Measurements from ENCODE around the gene APCDD1L.

Gene APCDD1L

DNA sequence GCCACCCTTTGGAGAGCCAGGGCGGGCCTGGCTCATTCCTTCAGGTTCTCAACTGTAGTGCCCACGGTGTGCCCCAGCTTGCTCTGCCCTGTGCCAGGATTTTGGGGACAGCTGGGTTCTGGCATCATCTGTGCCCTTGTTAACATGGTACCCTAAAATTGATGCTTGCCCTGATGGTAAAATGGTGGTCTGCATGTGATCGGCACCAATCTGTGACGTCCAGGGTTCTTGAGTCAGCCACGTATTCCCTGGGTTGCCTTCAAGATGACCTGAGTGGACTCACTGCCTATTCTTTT lies 31.2 kb upstream of the APCDD1L start:
- Mint-ChIP-seq H3K36me3 (ENCODE audit: low read depth) (no peaks in the 10 kb centered on the region), H3K9me3 (peaks cover 7% of the 10 kb centered on the region), H3K27me3 (ENCODE audit: low read depth, poor library complexity) (peaks cover 9% of the 10 kb centered on the region), H3K4me1 (peaks cover 77% of the 10 kb centered on the region), H3K27ac (no peak overlapping the region), H3K4me3 (no peak overlapping the region)
- no peak for DNase-seq
- no peak for TF ChIP-seq CTCF (IDR thresholded peaks at IDR 0.05)

GRCh38 chr20:58545565-58546415 lies 30.6 kb upstream of the APCDD1L start:
- no peak for DNase-seq
- Mint-ChIP-seq H3K27me3 (ENCODE audit: low read depth, poor library complexity) (peaks cover 9% of the 10 kb centered on the region), H3K9me3 (peaks cover 4% of the 10 kb centered on the region)

DNA sequence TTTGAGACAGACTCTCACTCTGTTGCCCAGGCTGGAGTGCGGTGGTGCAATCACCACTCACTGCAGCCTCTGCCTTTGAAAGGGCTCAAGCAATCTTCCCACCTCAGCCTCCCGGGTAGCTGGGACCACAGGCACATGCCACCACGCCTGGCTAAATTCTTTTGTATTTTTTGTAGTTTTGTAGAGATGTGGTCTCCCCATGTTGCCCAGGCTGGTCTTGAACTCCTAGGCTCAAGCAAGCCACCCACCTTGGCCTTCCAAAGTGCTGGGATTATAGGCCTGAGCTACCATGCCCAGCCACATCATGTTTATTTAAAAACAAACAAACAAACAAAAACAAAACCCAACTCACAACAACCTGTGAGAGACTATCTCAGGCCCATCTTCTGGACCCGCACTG lies 29.7 kb upstream of the APCDD1L start:
- Mint-ChIP-seq H3K9me3 (no peaks in the 10 kb centered on the region), H3K4me1 (peaks cover 69% of the 10 kb centered on the region), H3K27ac (no peak overlapping the region), H3K4me3 (no peak overlapping the region), H3K36me3 (ENCODE audit: low read depth) (no peaks in the 10 kb centered on the region), H3K27me3 (ENCODE audit: low read depth, poor library complexity) (peaks cover 12% of the 10 kb centered on the region)
- TF ChIP-seq CTCF (IDR thresholded peaks at IDR 0.05) = no peak
- no peak for DNase-seq

More at GRCh38 chr20:58545565-58546415, 30.6 kb upstream of the APCDD1L start:
- no peak for TF ChIP-seq CTCF (IDR thresholded peaks at IDR 0.05)
- no peaks in the 10 kb centered on the region for H3K36me3 Mint-ChIP-seq (ENCODE audit: low read depth)
- peaks cover 78% of the 10 kb centered on the region for H3K4me1 Mint-ChIP-seq
- H3K4me3 Mint-ChIP-seq = no peak overlapping the region
- H3K27ac Mint-ChIP-seq = no peak overlapping the region

- DNase-seq = no peak
- TF ChIP-seq CTCF (IDR thresholded peaks at IDR 0.05) = no peak
Observed at GRCh38 chr20:58544286-58544685, 29.1 kb upstream of the APCDD1L start.

DNA sequence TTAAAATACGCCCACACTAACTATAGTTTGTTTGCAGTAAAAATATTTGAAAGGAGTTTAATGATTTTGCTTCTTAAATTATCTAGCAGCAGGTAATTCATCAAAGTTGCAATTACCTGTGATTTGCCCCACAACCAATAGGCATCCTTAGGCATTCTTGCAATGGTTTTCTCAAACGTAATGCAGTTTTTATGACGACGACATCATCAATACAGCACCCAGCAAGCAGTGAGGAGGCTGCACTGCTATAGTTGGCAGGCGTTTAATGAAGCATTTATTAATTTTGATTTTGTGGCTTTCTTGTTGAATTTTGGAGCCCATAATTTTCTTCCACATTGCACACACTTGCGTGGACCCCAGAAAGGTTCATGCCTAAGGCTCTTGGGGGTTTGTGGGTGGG lies 28.1 kb upstream of the APCDD1L start:
- no peaks in the 10 kb centered on the region for H3K36me3 Mint-ChIP-seq (ENCODE audit: low read depth)
- no peak overlapping the region for H3K4me3 Mint-ChIP-seq
- H3K27me3 Mint-ChIP-seq (ENCODE audit: low read depth, poor library complexity) = peaks cover 11% of the 10 kb centered on the region
- peaks cover 62% of the 10 kb centered on the region for H3K4me1 Mint-ChIP-seq
- no peak for DNase-seq
- H3K9me3 Mint-ChIP-seq = peaks cover 13% of the 10 kb centered on the region
- no peak overlapping the region for H3K27ac Mint-ChIP-seq
- TF ChIP-seq CTCF (IDR thresholded peaks at IDR 0.05) = no peak

More at GRCh38 chr20:58544286-58544685, 29.1 kb upstream of the APCDD1L start:
- Mint-ChIP-seq H3K9me3 (peaks cover 3% of the 10 kb centered on the region), H3K27ac (no peak overlapping the region), H3K4me1 (peaks cover 68% of the 10 kb centered on the region), H3K4me3 (peak overlapping the region; percentile 22), H3K36me3 (ENCODE audit: low read depth) (no peaks in the 10 kb centered on the region), H3K27me3 (ENCODE audit: low read depth, poor library complexity) (peaks cover 12% of the 10 kb centered on the region)
